LNCaP clone FGC (cell line): ENCODE data around the gene ONECUT2.

Experiments
- DNase-seq: peaks from one replicate; pipeline ENCODE4 v3.0.0-alpha.2; 2011; ENCODE audit warnings: low read depth
- H3K4me3 ChIP-seq: 2 replicates; pipeline ENCODE4 v1.5.1; 2011; ENCODE audit warnings: mild to moderate bottlenecking, low read depth, low read length, control low read depth
- CTCF ChIP-seq: IDR thresholded peaks from 2 replicates; pipeline ENCODE4 v1.5.1; 2012; ENCODE audit warnings: mild to moderate bottlenecking; ENCODE audit not compliant: control insufficient read depth, insufficient read depth; ENCODE audit errors: extremely low read depth

Gene ONECUT2

GRCh38 chr18:57466745-57467409, 31.7 kb downstream of the ONECUT2 start:
- DNase-seq: no peak
- no peak for TF ChIP-seq CTCF
- no peak overlapping the region for H3K4me3 ChIP-seq

GRCh38 chr18:57469884-57470283, 34.7 kb downstream of the ONECUT2 start:
- no peak for DNase-seq
- no peak for TF ChIP-seq CTCF
- H3K4me3 ChIP-seq: no peak overlapping the region

GRCh38 chr18:57475408-57475807, 40.2 kb downstream of the ONECUT2 start:
- no peak overlapping the region for H3K4me3 ChIP-seq
- DNase-seq: no peak
- TF ChIP-seq CTCF: no peak

GRCh38 chr18:57475903-57476302, 40.7 kb downstream of the ONECUT2 start:
- no peak for DNase-seq
- no peak overlapping the region for H3K4me3 ChIP-seq
- TF ChIP-seq CTCF: no peak

GRCh38 chr18:57480733-57481132, 45.6 kb downstream of the ONECUT2 start:
- DNase-seq: no peak
- TF ChIP-seq CTCF: no peak
- H3K4me3 ChIP-seq: no peak overlapping the region

GRCh38 chr18:57497372-57498294, 62.5 kb downstream of the ONECUT2 start:
- no peak for TF ChIP-seq CTCF
- DNase-seq: no peak
- no peak overlapping the region for H3K4me3 ChIP-seq
